Activated T-cell treated with anti-CD3 and anti-CD28 coated beads for 1 hour (primary cell): ENCODE data around the gene PIK3R2.
A peak's percentile ranks its signal among the peaks of the same experiment; 100 is the strongest.

Experiments
- DNase-seq: peaks from one replicate; pipeline ENCODE4 v3.0.0-alpha.2; 2020; ENCODE audit warnings: low read depth

PIK3R2 gene

DNA sequence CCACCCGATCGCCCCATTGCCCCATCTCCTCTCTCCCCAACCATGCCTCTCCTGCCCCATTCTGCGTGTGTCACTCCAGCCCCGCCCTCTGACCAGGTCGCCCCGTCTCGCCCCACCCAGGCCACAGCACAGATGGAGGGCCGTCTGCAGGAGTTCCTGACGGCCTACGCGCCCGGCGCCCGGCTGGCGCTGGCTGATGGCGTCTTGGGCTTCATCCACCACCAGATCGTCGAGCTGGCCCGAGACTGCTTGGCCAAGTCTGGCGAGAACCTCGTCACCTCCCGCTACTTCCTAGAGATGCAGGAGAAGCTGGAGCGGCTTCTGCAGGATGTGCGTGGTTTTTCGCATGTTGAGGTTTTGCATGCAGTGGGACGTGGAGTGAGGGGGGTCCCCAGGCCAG, 29.1 kb upstream of the PIK3R2 start:
- no peak for DNase-seq

- no peak for DNase-seq
Observed at GRCh38 chr19:18126097-18126496, 26.9 kb upstream of the PIK3R2 start.

GRCh38 chr19:18128044-18128443, 24.9 kb upstream of the PIK3R2 start:
- no peak for DNase-seq

GRCh38 chr19:18128805-18129204, 24.2 kb upstream of the PIK3R2 start:
- DNase-seq = no peak

GRCh38 chr19:18130523-18131242, 22.3 kb upstream of the PIK3R2 start:
- DNase-seq = no peak

GRCh38 chr19:18131841-18132596, 20.9 kb upstream of the PIK3R2 start:
- no peak for DNase-seq

DNA sequence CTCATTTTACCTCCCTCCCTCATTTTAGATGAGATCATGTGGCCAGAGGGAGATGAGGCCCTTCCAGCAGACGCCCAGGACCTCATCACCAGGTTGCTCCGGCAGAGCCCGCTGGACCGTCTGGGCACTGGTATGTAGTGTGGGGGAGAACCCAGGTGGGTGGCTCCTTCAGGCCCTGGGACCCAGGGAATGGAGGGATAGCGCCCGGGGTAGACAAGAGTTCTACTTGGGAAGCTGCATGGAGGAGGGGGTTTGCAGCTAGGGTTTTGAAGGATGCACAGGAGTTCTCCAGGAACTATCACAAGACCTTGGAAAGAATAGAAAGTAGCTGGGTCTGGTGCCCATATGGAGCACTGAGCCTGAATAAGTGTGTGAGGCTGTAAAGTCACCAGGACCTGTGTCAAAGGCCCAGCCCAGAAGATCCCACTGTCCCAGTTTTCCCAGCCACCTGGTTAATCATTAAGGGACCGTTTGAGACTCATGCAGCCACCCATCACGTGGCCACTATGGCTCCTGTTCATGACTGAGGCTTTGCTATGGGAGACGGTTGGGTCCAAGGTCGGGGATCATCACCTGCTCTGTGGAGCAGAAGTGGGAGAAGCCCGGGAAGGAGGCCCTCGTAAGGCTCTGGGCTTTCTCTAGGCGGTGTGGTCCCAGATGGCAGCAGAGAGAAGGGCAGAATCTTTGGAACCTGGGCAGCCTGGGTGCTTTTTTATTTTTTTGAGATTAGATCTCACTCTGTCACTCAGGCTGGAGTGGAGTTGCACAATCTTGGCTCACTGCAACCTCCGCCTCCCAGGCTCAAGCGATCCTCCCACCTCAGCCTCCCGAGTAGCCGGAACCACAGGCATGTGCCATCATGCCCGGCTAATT, 17.0 kb upstream of the PIK3R2 start:
- DNase-seq = no peak

- no peak for DNase-seq
Observed at GRCh38 chr19:18137242-18137641, 15.7 kb upstream of the PIK3R2 start.

DNA sequence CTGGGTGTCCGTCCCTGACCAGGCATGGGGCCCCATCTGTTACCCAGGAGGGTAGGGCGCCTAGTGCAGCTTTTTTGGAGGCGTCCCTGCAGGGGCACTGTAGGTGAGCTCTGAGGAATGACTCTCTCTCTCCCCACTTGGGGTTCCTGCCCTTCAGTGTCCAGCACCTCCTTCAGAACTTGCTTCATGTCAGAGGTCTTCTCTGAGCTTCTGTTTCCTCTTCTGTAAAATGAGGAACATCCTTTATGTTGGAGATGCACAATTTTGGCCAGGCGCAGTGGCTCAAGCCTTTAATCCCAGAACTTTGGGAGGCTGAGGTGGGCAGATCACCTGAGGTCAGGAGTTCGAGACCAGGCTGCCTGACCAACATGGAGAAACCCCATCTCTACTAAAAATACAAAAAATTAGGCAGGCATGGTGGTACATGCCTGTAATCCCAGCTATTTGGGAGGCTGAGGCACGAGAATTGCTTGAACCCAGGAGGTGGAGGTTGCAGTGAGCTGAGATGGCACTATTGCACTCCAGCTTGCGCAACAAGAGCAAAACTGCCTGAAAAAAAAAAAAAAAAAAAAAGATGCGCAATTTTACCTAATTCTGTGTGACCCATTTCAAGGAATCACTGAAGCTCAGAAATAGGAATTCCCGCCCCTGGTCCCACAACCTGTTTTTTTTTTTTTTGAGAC, 15.2 kb upstream of the PIK3R2 start:
- DNase-seq = no peak

DNA sequence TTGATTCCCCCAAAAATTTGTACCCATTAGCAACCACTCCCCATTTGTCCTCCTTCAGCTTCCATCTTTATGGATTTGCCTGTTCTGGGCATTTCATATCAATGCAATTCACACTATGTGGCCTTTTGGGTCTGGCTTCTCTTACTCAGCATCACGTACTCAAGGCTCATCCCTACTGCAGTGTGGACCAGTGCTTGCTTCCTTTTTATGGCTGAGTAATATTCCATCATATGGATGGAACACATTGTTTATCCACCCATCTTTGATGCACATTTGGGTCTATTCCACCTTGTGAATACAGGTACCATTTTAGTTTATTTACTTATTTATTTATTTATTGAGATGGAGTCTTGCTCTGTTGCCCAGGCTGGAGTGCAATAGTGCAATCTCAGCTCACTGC, 12.5 kb upstream of the PIK3R2 start:
- DNase-seq = no peak

DNA sequence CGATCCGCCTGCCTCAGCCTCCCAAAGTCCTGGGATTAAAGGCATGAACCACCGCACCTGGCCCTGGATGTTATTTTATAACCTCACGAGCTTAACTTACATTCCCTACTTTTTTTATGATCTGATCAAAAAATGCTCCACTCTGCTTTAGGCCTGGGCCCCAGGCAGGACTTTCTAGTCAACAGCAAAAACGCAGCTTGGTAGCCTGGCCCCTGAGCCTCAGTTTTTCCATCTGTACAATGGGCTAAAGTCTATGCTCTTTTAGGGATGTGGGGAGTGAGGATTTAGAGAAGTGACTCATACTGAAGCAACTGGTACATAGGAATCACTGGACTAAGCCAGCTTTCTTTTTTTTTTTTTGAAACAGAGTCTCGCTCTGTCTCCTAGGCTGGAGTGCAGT, 11.9 kb upstream of the PIK3R2 start:
- DNase-seq = no peak

GRCh38 chr19:18143902-18144301, 9.1 kb upstream of the PIK3R2 start:
- DNase-seq = no peak

GRCh38 chr19:18144361-18144760, 8.6 kb upstream of the PIK3R2 start:
- no peak for DNase-seq

DNA sequence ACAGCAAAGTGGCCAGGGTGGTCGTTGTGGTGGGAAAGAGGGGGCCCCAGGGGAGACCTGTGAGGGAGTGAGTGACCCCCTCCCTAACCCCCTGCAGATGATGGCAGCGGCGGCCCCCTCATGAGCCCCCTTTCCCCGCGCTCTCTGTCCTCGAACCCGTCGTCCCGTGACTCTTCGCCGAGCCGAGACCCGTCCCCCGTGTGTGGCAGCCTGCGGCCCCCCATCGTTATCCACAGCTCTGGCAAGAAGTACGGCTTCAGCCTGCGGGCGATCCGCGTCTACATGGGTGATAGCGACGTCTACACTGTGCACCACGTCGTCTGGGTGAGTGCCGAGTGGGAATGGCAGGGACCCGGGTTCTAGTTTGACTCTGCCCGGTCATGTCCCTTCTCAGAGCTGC, 8.1 kb upstream of the PIK3R2 start:
- no peak for DNase-seq

DNA sequence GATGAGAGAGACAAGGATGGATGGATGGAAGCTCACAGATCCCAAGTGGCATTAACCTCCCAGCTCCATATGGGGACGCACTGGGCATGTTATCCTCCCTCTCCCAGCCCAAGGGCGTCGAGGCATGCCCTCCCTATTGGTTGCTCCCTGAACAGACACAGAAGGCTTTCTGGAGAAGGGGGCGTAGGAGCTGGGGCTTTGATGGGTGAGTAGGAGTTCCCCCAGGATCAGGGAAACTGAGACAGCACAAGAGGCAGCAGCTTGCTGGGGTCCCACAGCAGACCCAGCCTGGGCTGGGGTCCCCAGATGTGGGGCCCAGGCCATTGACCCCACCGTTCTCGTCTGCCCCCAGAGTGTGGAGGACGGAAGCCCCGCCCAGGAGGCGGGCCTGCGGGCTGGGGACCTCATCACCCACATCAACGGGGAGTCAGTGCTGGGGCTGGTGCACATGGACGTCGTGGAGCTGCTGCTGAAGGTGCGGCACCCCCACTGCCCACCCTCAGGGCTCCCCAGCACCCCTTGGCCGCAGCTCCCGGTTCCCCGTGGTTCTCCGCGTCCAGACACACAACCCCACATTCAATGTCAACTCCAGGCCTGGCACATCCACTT, 7.5 kb upstream of the PIK3R2 start:
- no peak for DNase-seq

DNA sequence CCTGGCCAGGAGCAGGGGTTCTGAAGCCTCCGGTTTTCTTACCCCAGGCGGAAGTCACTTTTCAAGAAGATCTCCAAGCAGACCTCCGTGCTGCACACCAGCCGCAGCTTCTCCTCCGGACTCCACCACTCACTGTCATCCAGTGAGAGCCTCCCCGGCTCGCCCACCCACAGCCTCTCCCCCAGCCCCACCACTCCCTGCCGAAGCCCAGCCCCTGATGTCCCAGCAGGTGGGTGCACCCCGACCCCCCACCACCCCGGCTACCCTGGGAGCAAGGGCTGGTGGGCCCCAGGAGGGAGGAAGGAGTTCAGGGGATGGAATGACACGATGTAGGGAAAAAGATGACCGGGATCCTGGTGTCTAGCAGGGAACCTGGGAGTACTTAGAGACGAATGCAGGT, 5.6 kb upstream of the PIK3R2 start:
- no peak for DNase-seq

DNA sequence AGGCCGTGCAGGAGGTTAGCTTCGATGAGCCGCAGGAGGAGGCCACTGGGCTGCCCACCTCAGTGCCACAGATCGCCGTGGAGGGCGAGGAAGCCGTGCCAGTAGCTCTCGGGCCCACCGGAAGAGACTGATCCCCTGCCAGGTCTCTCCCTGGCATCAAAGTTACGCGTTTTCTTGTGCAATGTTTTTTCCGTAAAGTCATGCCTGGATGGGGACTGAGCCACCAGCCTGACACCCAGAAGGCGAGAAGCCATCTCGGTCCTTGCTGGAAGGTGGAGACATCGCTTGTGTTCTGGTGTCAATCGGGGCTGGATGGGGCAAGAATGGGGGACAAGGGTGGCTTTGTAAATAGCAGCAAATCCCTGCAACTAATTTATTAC, 3.4 kb upstream of the PIK3R2 start:
- no peak for DNase-seq

- no peak for DNase-seq
Observed at GRCh38 chr19:18150776-18151624, 2.0 kb upstream of the PIK3R2 start.

DNA sequence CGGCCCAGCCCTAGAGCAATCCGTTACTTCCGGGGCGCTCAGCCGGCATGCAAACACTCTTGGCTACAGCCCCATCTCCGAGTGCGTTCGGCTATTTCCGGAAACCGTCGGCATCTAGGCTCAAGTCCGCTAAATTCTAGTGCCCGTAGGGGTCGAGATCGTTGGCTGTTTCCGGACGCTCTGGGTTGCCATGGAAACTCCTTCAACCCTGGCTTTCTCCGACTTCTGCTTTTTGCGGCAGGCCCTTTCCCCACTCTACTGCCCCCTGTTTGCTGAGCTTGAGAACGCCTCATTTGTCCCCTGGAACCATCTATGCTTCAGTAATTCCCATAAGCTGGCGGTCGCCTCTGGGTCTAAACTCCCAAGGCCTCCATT, 534 bp upstream of the PIK3R2 start:
- DNase-seq = peak; percentile 96

GRCh38 chr19:18153556-18154134, 682 bp downstream of the PIK3R2 start:
- no peak for DNase-seq
